GM21825 (cell line): ENCODE results near the gene DUOX2.
"Not testable (repeated sequence)": the region's sequence is repeated elsewhere in the genome, so short reads cannot be mapped to it uniquely, and the experiment has no call there.

Experiments used
- ATAC-seq: cut with Tn5 transposase; IDR thresholded peaks from one replicate; pipeline ENCODE4 v1.9.1; 2021; ENCODE audit warnings: mild to moderate bottlenecking, moderate library complexity; ENCODE audit not compliant: unreplicated experiment

DUOX2 gene

DNA sequence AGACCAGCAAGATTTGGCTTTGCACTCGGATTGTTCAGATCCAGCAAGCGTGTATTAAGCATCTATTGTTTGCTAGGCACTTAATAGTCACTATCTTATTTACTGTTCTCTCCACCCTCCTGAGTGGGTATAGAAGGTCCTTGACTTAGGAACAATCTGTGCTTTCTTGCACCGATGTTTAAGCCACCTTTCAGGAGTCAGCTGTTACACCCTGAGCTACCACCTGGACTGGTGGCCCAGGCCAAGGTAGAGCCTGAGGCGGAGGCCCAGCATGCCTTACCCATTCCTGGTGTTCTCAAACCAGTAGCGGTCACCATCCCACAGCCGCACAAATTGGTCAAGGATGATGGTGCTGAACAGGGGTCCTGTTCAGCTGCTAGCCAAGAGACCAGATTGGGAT lies 25.8 kb upstream of the DUOX2 start:
- ATAC-seq: no peak

DNA sequence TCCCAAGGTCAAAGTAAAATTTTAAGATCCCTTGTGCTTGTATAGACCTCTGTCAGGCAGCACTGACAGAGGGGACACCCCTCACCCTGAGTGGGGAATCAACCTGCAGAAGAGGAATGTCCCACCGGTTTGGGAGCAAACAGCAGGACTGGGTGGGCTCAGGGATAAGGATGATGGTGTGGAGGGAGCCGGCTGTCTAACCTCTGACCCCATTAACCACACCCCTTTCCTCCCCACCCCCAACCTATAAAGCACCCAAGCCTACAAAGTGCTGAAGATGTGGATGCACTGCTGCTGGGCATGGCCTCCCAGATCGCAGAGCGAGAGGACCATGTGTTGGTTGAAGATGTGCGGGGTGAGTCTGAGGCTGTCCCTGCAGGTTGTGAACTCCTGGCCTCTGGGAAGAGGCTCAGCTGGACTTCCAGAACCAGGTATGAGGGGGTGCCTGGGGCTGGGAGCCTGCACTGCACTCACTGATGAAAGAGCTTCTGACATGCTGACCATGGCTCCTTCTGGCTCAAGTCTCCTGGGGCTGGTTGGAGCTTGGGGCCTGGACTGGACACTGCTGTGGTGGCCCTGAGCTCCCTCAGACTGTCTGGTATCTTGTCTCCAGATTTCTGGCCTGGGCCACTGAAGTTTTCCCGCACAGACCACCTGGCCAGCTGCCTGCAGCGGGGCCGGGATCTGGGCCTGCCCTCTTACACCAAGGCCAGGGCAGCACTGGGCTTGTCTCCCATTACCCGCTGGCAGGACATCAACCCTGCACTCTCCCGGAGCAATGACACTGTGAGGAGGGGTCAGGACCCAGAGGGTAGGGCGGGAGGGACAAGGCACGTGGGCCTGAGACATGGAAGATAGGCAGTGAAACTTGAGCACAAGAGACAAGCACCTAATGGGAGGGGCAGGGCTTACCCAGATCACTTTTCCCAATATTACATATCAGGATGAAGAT lies 25.1 kb upstream of the DUOX2 start:
- ATAC-seq: no peak

GRCh38 chr15:45137703-45138102 lies 23.7 kb upstream of the DUOX2 start:
- no peak for ATAC-seq

DNA sequence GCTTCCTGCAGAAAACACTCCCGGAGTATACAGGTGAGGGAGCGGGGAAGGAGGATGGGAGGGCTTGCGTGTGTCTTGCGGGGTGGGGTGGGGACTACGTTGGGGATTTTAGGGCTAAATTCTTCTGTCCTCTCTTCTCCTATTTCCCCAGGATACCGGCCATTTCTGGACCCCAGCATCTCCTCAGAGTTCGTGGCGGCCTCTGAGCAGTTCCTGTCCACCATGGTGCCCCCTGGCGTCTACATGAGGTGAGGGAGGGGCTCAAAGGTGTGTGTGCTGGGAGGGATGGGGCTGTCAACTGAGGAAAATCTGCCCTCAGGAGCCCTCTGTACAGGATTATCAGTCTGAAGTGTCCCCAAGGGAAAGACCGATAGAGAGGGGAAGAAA lies 22.4 kb upstream of the DUOX2 start:
- no peak for ATAC-seq

DNA sequence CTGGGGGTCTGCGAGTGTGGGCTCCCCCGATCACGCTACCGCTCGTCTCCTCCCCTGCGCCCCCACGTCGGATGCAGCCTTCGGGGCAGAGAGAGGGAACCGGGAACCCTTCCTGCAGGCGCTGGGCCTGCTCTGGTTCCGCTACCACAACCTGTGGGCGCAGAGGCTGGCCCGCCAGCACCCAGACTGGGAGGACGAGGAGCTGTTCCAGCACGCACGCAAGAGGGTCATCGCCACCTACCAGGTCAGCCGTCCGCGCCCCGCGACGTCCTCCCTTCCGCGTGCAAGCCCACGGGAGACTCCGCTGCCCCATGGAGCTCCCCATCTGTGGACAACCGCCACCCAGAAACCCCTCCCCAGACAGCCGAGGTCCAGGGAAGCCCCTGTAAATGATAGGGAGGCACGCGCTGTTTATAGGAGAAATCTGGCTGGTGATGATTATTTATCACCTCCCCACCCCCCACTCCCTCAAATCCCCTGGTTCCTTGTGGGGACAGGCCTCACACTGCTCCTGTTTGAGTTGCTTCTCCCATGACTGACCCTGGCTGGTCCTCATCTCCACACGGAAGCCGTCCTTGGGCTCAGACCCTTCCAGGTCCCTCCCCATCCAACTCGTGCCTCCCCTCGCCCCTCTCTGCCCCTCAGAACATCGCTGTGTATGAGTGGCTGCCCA lies 21.9 kb upstream of the DUOX2 start:
- not testable (repeated sequence) for ATAC-seq

- no peak for ATAC-seq
Observed at GRCh38 chr15:45134682-45135604, 21.0 kb upstream of the DUOX2 start.

DNA sequence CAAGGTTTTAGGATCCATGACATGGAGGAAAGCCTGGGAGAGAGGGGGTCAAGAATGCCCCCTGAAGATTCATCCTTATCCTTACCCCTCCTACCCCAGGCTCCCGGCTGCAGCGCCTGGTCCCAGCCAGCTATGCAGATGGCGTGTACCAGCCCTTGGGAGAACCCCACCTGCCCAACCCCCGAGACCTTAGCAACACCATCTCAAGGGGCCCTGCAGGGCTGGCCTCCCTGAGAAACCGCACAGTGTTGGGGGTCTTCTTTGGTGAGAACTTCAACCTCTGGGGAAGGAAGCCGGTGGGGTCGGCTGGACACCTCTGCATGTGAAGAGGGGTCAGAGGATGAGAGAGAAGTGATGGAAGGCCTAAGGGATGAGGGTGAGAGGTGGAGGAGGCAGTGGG lies 20.1 kb upstream of the DUOX2 start:
- no peak for ATAC-seq

DNA sequence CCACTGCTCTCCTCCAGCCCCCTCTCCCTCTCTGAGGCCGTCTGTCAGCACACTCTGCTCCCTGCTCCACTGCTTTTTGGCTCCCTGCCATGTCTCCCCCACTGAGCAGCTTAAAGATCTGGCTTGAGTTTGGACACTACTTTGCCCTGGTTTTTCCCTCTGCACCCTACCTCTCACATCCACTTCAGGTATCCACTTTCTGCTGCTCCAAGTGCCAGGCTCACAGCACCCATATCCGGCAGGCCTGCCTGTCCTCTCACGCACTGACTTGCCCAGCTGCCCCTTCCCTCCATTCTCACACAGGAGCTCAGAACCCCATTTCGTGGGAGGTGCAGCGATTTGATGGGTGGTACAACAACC lies 19.6 kb upstream of the DUOX2 start:
- no peak for ATAC-seq

DNA sequence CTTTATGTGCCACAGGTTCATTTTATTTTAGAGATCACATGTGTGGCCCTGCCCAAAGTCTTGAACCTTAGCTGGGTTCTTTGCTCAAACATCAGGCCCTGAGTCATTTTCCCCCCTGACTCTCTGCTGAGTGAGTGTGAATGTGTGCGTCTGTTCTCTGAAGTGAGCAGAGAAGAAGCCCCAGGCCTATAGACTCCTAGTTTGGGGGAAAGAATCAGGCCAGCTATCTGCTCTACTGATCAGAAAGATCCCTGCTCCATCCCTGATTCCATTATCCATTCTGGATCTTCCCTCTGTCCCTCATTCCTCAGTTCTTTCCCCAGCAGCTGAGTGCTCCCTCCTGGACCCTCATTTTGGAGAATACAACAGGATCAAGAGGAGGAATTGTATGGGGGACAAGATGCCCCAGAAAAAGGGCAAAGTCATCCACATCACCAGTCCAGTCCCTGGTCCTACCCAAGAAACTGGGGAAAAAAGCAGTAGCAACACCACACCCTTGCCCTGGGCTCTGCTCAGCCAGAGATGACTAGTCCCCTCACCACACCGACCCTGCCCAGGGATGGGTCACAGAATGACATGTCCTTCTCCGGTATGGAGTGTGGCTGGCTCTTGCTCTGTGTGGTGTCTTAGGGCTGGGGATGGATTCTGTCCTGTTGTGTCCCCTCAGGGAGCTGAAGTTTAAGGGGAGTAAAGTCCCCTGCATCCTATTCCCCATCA lies 19.0 kb upstream of the DUOX2 start:
- no peak for ATAC-seq

DNA sequence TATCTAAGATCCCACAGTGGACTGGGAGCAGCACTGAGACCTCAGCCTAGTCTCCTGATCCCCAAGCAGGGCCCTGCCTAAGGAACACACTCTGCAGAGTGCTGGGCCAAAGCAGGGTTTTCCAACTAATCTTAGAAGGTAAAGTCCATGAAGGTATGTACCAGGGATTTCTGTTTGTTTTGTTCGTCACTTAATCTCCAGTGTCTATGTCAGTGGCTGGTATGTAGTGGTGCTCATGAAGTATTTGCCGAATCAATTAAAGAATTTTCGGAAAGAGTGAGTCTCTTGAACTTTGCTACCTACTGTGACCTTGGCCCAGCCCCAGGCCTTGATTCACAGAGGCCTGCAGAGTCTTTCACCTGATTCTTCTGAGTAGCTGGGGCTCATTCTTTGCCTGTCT lies 17.5 kb upstream of the DUOX2 start:
- no peak for ATAC-seq

- ATAC-seq: no peak
Observed at GRCh38 chr15:45130291-45131000, 16.5 kb upstream of the DUOX2 start.

DNA sequence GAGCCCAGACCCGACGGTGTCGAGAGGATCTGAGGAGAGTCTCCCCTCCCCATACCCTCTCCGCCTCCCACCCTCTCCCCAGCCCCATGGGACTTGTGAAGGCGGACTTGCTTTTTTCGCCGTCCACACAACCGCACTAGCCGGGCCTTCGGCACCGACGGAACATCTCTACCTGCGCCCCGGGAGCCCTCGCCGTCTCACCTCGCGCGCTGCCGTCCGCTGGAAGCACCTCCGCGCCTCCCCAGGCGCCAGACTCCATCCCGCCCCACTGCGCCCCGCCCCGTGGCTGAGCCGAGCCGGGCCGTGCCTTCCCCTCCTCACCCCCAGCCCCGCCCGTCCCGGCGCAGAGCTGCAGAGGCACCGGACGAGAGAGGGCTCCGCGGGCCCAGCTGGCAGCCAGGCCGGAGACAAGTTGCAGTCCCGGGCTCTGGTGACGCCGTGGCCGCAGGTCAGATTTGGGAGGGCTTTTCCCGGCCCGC lies 15.7 kb upstream of the DUOX2 start, which contains the start of the genes DUOX1 and DUOXA1:
DUOX1 (plus strand) TSS at position 344 of the 479 bp plus-strand sequence. CDS start 1,973 bp downstream, outside the sequence.
DUOXA1 (minus strand) TSS at position 229 of the 479 bp plus-strand sequence. CDS start 6,865 bp downstream, outside the sequence.
- ATAC-seq: no peak

DNA sequence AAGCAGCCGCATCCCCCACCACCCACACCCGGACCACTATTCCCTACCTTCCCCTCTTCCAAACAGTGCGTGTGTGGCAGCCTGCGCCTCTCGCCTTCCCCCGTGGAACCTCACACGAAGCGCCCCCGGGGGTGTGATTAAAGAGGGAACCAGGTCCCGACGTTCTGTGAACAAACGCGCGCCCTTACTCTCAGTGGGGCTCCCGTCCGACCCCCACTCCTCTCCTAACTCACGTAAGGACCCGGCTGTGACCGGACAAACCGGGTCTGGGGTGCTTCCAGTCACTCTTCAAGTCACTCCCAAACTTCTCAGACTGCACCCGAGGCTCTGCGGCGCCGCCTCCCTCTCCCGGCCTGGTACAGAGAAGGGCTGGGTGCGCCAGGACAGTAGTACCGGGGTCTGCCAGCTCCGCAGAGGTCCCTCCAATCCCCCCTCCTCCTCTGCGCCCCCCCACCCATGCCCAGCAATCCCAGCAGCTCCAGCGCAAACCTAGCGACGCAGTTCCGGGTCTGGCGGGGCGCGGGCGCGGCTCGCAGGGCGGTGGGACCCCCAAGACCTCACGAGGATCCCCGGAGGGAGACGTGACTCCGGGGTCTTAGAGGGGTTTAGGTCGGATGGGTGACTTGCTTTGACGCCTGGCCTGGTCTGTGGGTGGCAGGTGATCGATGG lies 15.1 kb upstream of the DUOX2 start:
- no peak for ATAC-seq

DNA sequence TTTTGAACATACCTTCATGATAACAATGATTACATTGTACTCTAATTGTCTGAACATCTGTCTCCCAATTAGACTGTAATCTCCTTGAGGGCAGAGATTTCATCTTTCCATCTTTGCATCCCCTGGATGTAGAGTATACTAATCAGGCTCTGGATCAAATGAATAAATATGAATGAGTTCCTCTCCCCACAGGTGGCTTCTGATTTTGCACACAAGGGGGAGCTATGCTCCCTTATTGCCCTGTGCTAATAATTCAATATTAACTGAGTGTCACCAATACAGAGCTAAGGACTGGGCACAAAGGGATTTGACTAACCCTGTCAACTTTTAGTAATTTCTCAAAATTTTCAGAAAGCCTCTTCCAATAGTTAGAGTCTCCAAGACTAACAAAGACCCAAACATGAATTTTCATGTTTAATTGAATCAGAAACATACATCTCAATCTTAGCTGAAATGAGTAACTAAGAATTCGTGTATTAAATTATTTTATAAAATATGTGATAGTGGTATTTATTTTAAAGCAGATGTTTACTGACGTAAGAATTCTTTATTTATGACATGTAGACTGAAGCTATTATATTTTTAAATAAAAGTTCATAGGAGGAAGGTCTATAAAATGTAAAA lies 12.7 kb upstream of the DUOX2 start:
- no peak for ATAC-seq

- no peak for ATAC-seq
Observed at GRCh38 chr15:45123397-45123796, 9.4 kb upstream of the DUOX2 start.

DNA sequence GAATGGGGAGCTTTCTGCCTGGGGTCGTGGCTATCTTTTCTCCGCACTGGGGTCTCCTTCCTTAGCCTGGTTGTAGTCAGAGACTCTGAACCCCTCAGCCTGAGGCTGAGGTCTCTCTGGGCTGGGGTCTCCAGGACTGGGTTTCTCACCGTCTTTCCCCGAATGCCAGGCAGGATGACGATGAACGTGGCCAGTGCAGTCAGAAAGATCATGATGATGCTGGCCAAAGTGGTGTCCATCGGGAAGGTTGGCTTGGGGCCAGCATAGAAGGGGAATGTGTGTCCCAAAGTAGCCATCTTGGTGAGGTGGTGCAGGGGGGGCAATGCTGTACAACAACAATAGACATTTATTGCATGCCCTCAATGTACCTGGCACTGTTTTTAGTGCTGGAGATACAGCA lies 8.7 kb upstream of the DUOX2 start:
- no peak for ATAC-seq

DNA sequence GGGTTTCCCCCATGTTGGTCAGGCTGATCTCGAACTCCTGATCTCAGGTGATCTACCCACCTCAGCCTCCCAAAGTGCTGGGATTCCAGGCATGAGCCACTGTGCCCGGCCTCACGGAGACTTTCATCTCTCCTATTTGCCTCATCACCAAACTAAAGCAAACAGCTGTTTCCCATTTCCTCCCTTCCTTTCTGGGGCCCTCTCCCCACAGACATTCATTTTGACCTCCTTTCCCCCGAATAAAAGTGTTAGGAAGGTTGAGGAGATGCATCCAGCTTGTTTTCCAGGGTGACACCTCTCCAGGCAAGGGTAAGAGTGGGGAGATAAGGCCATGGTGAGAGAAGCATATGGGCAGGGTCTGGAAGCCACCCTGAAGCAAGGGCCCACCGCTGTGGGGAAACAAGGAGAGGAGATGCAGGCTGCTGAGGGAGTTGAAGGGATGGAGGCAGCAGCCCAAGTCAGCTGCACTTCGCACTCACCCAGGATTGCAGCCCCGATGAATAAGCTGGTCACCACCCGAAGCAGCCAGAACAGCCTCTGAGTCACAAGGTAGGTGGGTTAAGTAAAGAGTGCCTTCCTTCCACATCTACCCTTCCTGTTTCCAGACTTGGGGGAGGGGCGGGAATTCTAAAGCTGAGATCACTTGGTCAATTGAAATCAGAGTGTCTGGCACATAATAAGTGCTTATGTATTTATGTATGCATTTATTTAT lies 7.9 kb upstream of the DUOX2 start:
- ATAC-seq: no peak

- ATAC-seq: no peak
Observed at GRCh38 chr15:45121020-45121419, 7.0 kb upstream of the DUOX2 start.
